Gastrocnemius medialis (tissue), 4 donors: ENCODE measurements around the gene DPM2.
A peak's percentile ranks its signal among the peaks of the same experiment; 100 is the strongest.

Source experiments
- CTCF ChIP-seq, 5 experiments: fragments of 450-650 bp in 3 of 5; fragments of 200-600 bp in 2 of 5; sonication (generic) in 2 of 5; IDR thresholded peaks in 4 of 5; conservative IDR thresholded peaks in 1 of 5; 1 replicate in 4 of 5; 2 replicates in 1 of 5; pipeline ENCODE4 v1.5.1; 2016 to 2019; ENCODE audit warnings: antibody characterized with exemption in 5 of 5, mild to moderate bottlenecking in 3 of 5, moderate library complexity in 3 of 5
- POLR2A ChIP-seq, 2 donors: fragments of 450-650 bp; IDR thresholded peaks; one replicate each; pipeline ENCODE4 v1.6.1; 2017; ENCODE audit warnings: antibody characterized with exemption in 2 of 2, mild to moderate bottlenecking in 2 of 2, moderate library complexity in 2 of 2

GRCh38 chr9:127943011-127943662, 5.5 kb upstream of the DPM2 start:
- peak in 1 of 5 experiments; percentile 20 for TF ChIP-seq CTCF (IDR thresholded peaks at IDR 0.05 in 4 of 5, conservative IDR thresholded peaks at IDR 0.05 in 1 of 5)
- no peak for TF ChIP-seq POLR2A (IDR thresholded peaks at IDR 0.05)
